K562 (cell line): Measurements from ENCODE around the gene ACE. TPM values are rescaled to one million over a fixed set of nuclear protein-coding genes. Genes with fewer than 3 reads are reported as not detected.
A peak's percentile ranks its signal among the peaks of the same experiment; 100 is the strongest.

Source experiments
- ATAC-seq: fragments of 200-7000 bp; cut with Tn5 transposase; 3 replicates; pipeline ENCODE4 v1.9.1; 2020; ENCODE audit warnings: moderate library complexity
- Bru-seq: library from RNA; stranded (reverse); fragments of 400-500 nt; gene quantifications from one replicate; lab custom pipeline; 2021; lab: Mats Ljungman, UMichigan
- BruChase-seq, 2 experiments: library from RNA; stranded (reverse); fragments of 400-500 nt; gene quantifications; one replicate each; lab custom pipeline; 2021; lab: Mats Ljungman, UMichigan
- BruUV-seq: library from RNA; stranded (reverse); fragments of 400-500 nt; replicated peaks from 2 replicates; lab custom pipeline; 2021; lab: Mats Ljungman, UMichigan
- CTCF ChIA-PET: fragments of 300-600 bp; formaldehyde crosslinking; extraction: SDS; loops from one replicate; lab custom pipeline; 2021; ENCODE audit warnings: low intra/inter-chr PET ratio; lab: Yijun Ruan, JAX
- POLR2A ChIA-PET: fragments of 300-600, 350-650 bp; sonication (Branson Sonifier 250); formaldehyde crosslinking; extraction: SDS; loops from one replicate; lab custom pipeline; 2021; ENCODE audit warnings: antibody characterized with exemption, inconsistent platforms; lab: Yijun Ruan, JAX
- DNase-seq, 4 experiments: peaks; one replicate each; pipeline versions ENCODE4 v3.0.0 to v3.0.0-alpha.2; 2011 to 2018; ENCODE audit warnings: low spot score in 3 of 4, mixed read lengths in 3 of 4; ENCODE audit errors: extremely low read depth in 1 of 4
- FAIRE-seq: peaks from 2 replicates; lab custom pipeline; 2011; peaks lifted over from hg19 to GRCh38; lab: Jason Lieb, UNC
- H2AFZ ChIP-seq: 2 replicates; pipeline ENCODE4 v1.6.0; 2011; ENCODE audit warnings: low read depth, low read length, control low read depth, inconsistent platforms
- H3K27ac ChIP-seq: fragments of 200-600 bp; 3 replicates; pipeline ENCODE4 v1.8.0; 2011; ENCODE audit warnings: low read depth, mild to moderate bottlenecking, control low read depth, inconsistent platforms, low read length, moderate library complexity, mixed read lengths; ENCODE audit errors: extremely low read depth
- H3K27me3 ChIP-seq, 2 experiments: fragments of 300-600 bp in 1 of 2; 2 replicates in 1 of 2; 3 replicates in 1 of 2; pipeline versions ENCODE4 v1.6.0 to v1.8.0; 2011; ENCODE audit warnings: inconsistent platforms in 2 of 2, low read length in 2 of 2, mild to moderate bottlenecking in 1 of 2, mixed read lengths in 1 of 2, moderate library complexity in 1 of 2; ENCODE audit not compliant: control insufficient read depth in 2 of 2, insufficient read depth in 2 of 2
- H3K36me3 ChIP-seq: fragments of 300-600 bp; 3 replicates; pipeline ENCODE4 v1.8.0; 2011; ENCODE audit warnings: mild to moderate bottlenecking, low read length, inconsistent platforms; ENCODE audit not compliant: control insufficient read depth, insufficient read depth
- H3K4me1 ChIP-seq, 2 experiments: fragments of 200-600 bp in 1 of 2; replicated peaks in 1 of 2; 2 replicates in 1 of 2; 3 replicates in 1 of 2; pipeline versions ENCODE4 v1.5.1 to v1.8.0; 2011; ENCODE audit warnings: inconsistent platforms in 2 of 2, low read length in 2 of 2, mild to moderate bottlenecking in 1 of 2, mixed read lengths in 1 of 2, moderate library complexity in 1 of 2; ENCODE audit not compliant: control insufficient read depth in 2 of 2, insufficient read depth in 2 of 2
- H3K4me2 ChIP-seq: 2 replicates; pipeline ENCODE4 v1.6.1; 2011; ENCODE audit warnings: low read length, control low read depth, inconsistent platforms, mixed read lengths; ENCODE audit not compliant: insufficient read depth
- H3K4me3 ChIP-seq: fragments of 200-600 bp; sonication (generic), shearing (Covaris generic); 2 replicates; pipeline ENCODE4 v1.5.1; 2016; ENCODE audit warnings: control low read depth, inconsistent platforms
- H3K79me2 ChIP-seq: fragments of 200-600 bp; 3 replicates; pipeline ENCODE4 v1.8.0; 2011; ENCODE audit warnings: low read length, inconsistent platforms; ENCODE audit not compliant: control insufficient read depth, insufficient read depth
- H3K9ac ChIP-seq, 2 experiments: 2 replicates each; pipeline versions ENCODE4 v1.6.0 to v1.6.1; 2011; ENCODE audit warnings: low read depth in 2 of 2, low read length in 2 of 2, control low read depth in 1 of 2, inconsistent platforms in 1 of 2, mild to moderate bottlenecking in 1 of 2, mixed read lengths in 1 of 2; ENCODE audit not compliant: insufficient read depth in 1 of 2
- H3K9me1 ChIP-seq: one replicate; pipeline ENCODE4 v1.6.0; 2011; ENCODE audit warnings: inconsistent platforms, mild to moderate bottlenecking, low read length, moderate library complexity; ENCODE audit not compliant: control insufficient read depth, insufficient read depth
- H3K9me3 ChIP-seq: replicated peaks from 2 replicates; pipeline ENCODE4 v1.5.1; 2011; ENCODE audit warnings: low read depth, low read length, inconsistent platforms; ENCODE audit not compliant: control insufficient read depth, insufficient read depth
- H4K20me1 ChIP-seq: replicated peaks from 2 replicates; pipeline ENCODE4 v1.6.1; 2011; ENCODE audit warnings: low read length, inconsistent platforms, mixed read lengths; ENCODE audit not compliant: control insufficient read depth, insufficient read depth
- CC2D1A ChIP-seq: fragments of 450-650 bp; IDR thresholded peaks from 2 replicates; pipeline ENCODE4 v1.6.1; 2017; ENCODE audit warnings: mild to moderate bottlenecking
- CREM ChIP-seq: IDR thresholded peaks from 2 replicates; pipeline ENCODE4 v1.6.1; 2014; ENCODE audit warnings: antibody characterized with exemption, low read depth
- MEF2A ChIP-seq: IDR thresholded peaks from 2 replicates; pipeline ENCODE4 v1.6.1; 2011; ENCODE audit warnings: low read depth, mild to moderate bottlenecking, low read length, moderate library complexity; ENCODE audit not compliant: control insufficient read depth
- RBFOX2 ChIP-seq: fragments of 200-400 bp; formaldehyde crosslinking; IDR thresholded peaks from 2 replicates; pipeline ENCODE4 v1.6.1; 2017; ENCODE audit warnings: low read depth, mild to moderate bottlenecking, low read length, moderate library complexity
- SREBF1 ChIP-seq: fragments of 150-350 bp; IDR thresholded peaks from 2 replicates; pipeline ENCODE4 v1.6.1; 2014; ENCODE audit warnings: antibody characterized with exemption, low read depth, low read length, borderline replicate concordance
- TEAD1 ChIP-seq, 2 experiments: fragments of 450-650 bp in 1 of 2; sonication (generic) in 1 of 2; formaldehyde crosslinking; IDR thresholded peaks; 2 replicates each; pipeline versions ENCODE4 v1.4.0 to v1.8.0; 2020 to 2022; ENCODE audit warnings: mild to moderate bottlenecking in 2 of 2, missing genetic modification reagents in 1 of 2
- U2AF2 ChIP-seq: fragments of 200-400 bp; formaldehyde crosslinking; optimal IDR thresholded peaks from 2 replicates; pipeline ENCODE3; 2017; ENCODE audit warnings: low read depth, mild to moderate bottlenecking, low read length
- ZNF311 ChIP-seq: fragments of 250-450 bp; sonication (Bioruptor Pico); IDR thresholded peaks from 2 replicates; pipeline ENCODE4 v1.4.0; 2020; ENCODE audit warnings: mild to moderate bottlenecking, moderate library complexity
- WGBS: fragments of 100-300 bp; shearing (Covaris generic); methylation state at CpG from one replicate; pipeline ENCODE4 v1.1.6; 2016; ENCODE audit warnings: low coverage, mixed read lengths; ENCODE audit not compliant: insufficient coverage; ENCODE audit errors: missing lambda C conversion rate; 5-methylcytosine and 5-hydroxymethylcytosine counted together
- in situ Hi-C: fragments of 300-500 bp; cut with MboI; formaldehyde crosslinking; loops from 4 replicates; pipeline ENCODE4 v1.15.0; 2018; ENCODE audit warnings: inconsistent platforms, mixed read lengths
- intact Hi-C: fragments of 100-400 bp; cut with micrococcal nuclease; formaldehyde crosslinking; loops from 2 replicates; pipeline ENCODE4 v1.14.2; 2022
- long read RNA-seq, 3 experiments: library from polyadenylated mRNA in 2 of 3; library from RNA in 1 of 3; unstranded in 2 of 3; stranded (forward) in 1 of 3; transcript quantifications; one replicate each; pipeline ENCODE4 v2.0.0, GENCODE V29; 2019 to 2022
- polyA minus RNA-seq, 3 experiments: library from RNA; depleted of rRNA, polyadenylated mRNA; stranded (reverse); fragments of >200 nt; gene quantifications; 2 replicates each; pipeline ENCODE4 v1.2.3, GENCODE V29; 2011
- polyA plus RNA-seq, 8 experiments: library from polyadenylated mRNA; depleted of rRNA in 4 of 8; stranded (reverse) in 5 of 8; unstranded in 3 of 8; fragments of >200 nt; fragmentation: Nextera tagmentation in 2 of 8; fragmentation: Illumina TruSeq in 1 of 8; extraction: Ambion mirVana in 2 of 8; extraction: Trizol in 1 of 8; gene quantifications; 2 replicates each; pipeline versions ENCODE4 v1.2.1 to v1.2.3, GENCODE V29; 2011 to 2014; ENCODE audit warnings: inconsistent platforms in 1 of 8, missing spikeins in 1 of 8
- total RNA-seq, 7 experiments: library from RNA; depleted of rRNA in 6 of 7; stranded (reverse); fragments of >200 nt in 6 of 7; fragmentation: Illumina TruSeq in 2 of 7; extraction: Trizol in 2 of 7; gene quantifications; 2 replicates each; pipeline versions ENCODE4 v1.2.1 to v1.2.3, GENCODE V29; 2011 to 2021; ENCODE audit warnings: low replicate concordance in 1 of 7
- TF ChIP-seq, protein P1 (sequence below): fragments of 200-400 bp; formaldehyde crosslinking; IDR thresholded peaks from 2 replicates; pipeline ENCODE4 v1.6.1; 2017; ENCODE audit warnings: mild to moderate bottlenecking, low read depth, low read length, moderate library complexity
- TF ChIP-seq, protein P2 (sequence below): sonication (generic); formaldehyde crosslinking; IDR thresholded peaks from 2 replicates; pipeline ENCODE4 v1.8.0; 2022; ENCODE audit warnings: mild to moderate bottlenecking, missing genetic modification reagents

The ACE gene
- total RNA-seq (2011; cell fraction: chromatin; rRNA removed; ENCODE audit: low replicate concordance), result 7.6 and 13.1 TPM in 2 replicates
- total RNA-seq (2011; cell fraction: nucleolus; rRNA removed), result 8.2 and 9.7 TPM in 2 replicates
- total RNA-seq (2011; cell fraction: nucleoplasm; rRNA removed), result 6.2 and 6.5 TPM in 2 replicates
- total RNA-seq (2014; rRNA removed) (0.61 and 2.5 TPM in 2 replicates), total RNA-seq (2014; rRNA removed; fragmentation: Illumina TruSeq; extraction: Trizol) (0.18 and 0.29 TPM in 2 replicates), total RNA-seq (2015; rRNA removed; fragmentation: Illumina TruSeq; extraction: Trizol) (0.34 and 0.54 TPM in 2 replicates), total RNA-seq (2021) (1.6 and 1.8 TPM in 2 replicates), polyA plus RNA-seq (2011; rRNA removed) (0.22 and 0.29 TPM in 2 replicates), polyA plus RNA-seq (2014; fragmentation: Illumina TruSeq; extraction: Trizol) (0.39 and 0.53 TPM in 2 replicates), polyA plus RNA-seq (2014; fragmentation: Nextera tagmentation; extraction: Ambion mirVana) (under 1 TPM in 1 of 2 experiments, not detected in 1; 0.07 TPM), polyA plus RNA-seq (2014; rRNA removed) (0.71 and 1.7 TPM in 2 replicates), polyA minus RNA-seq (2011; rRNA and poly(A)+ RNA removed) (0.21 and 0.95 TPM in 2 replicates), Bru-seq, nascent RNA (percentile 30 among the genes with signal in this experiment), BruChase-seq, experiment 1, labeled RNA remaining after a 2-hour chase (percentile 7 among the genes with signal in this experiment), BruChase-seq, experiment 2, labeled RNA remaining after a 6-hour chase (not detected)
- 0.63 and 1.3 TPM in 2 replicates for polyA plus RNA-seq (2011; cell fraction: cytosol; rRNA removed)
- 0.95 and 3.8 TPM in 2 replicates for polyA plus RNA-seq (2011; cell fraction: nucleus; rRNA removed)
- polyA plus RNA-seq (2012), result 1.7 and 2.6 TPM in 2 replicates
- polyA minus RNA-seq (2011; cell fraction: cytosol; rRNA and poly(A)+ RNA removed), result 1.2 TPM in 2 replicates
- 1.7 and 3.2 TPM in 2 replicates for polyA minus RNA-seq (2011; cell fraction: nucleus; rRNA and poly(A)+ RNA removed)
- long read RNA-seq, experiment 1, partial matches to known transcripts, result 1 of 1 reads
- long read RNA-seq, experiment 1, other reads (novel, unspliced or antisense), result 0 of 1 reads
- long read RNA-seq, experiment 2, partial matches to known transcripts, result 0 of 1 reads
- long read RNA-seq, experiment 2, other reads (novel, unspliced or antisense), result 1 of 1 reads
- long read RNA-seq, experiment 3, result 0 reads

DNA sequence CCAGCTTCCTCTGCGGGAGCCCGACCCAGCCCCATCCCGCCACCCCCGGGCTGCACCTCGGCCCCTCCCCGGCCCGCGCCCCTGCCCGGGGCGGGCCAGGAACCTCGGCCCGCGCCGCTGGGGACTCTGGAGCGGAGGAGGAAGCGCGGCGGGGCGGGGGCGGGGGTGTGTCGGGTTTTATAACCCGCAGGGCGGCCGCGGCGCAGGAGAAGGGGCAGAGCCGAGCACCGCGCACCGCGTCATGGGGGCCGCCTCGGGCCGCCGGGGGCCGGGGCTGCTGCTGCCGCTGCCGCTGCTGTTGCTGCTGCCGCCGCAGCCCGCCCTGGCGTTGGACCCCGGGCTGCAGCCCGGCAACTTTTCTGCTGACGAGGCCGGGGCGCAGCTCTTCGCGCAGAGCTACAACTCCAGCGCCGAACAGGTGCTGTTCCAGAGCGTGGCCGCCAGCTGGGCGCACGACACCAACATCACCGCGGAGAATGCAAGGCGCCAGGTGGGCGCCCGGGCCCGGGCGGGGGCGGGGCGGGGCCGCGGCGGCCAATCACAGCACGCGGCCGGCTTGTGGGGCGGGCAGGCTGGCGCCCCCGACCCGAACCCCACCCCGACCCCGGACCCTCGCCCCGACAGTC lies at the start of gene ACE:
Gene ACE, plus strand, starts transcription at position 208 of the 626 bp plus-strand sequence. Its CDS starts 34 bp downstream, at position 242.
- peak; percentile 69 to 82 (median 75) for DNase-seq
- FAIRE-seq, result no peak
- no TSS peak for BruUV-seq
- ChIA-PET CTCF (interaction anchor here (1.0 to 4.3 kb wide), 2 partner anchors 30 to 52 kb away, joined by 3 to 35 read pairs; partner anchors contain the start of gene CYB561), POLR2A (interaction anchor here (1.0 kb wide), 1 partner anchor 32 kb away, joined by 3 read pairs; no protein-coding TSS in a partner anchor)
- Histone ChIP-seq H3K27me3 (no peaks in the 10 kb centered on the region), H3K9ac (peak within 1 kb of the TSS in 1 of 2 experiments; percentile 87; a peak in 3 of 4 replicates), H4K20me1 (no peaks in the 10 kb centered on the region), H2AFZ (peak within 1 kb of the TSS; percentile 73), H3K36me3 (no peaks in the 10 kb centered on the region), H3K79me2 (no peaks in the 10 kb centered on the region), H3K4me3 (peak within 1 kb of the TSS; percentile 45), H3K9me1 (no peaks in the 10 kb centered on the region), H3K9me3 (no peaks in the 10 kb centered on the region), H3K4me1 (peaks cover 23 to 46% of the 10 kb centered on the region in 2 experiments), H3K4me2 (peak within 1 kb of the TSS; percentile 57), H3K27ac (no peak within 1 kb of the TSS)
- intact Hi-C loops (no loop called here), in situ Hi-C loops (loop anchor here (5.0 kb wide), 1 partner anchor 55 kb away; no protein-coding TSS in a partner anchor)
- peak; percentile 64 for ATAC-seq
- 0% methylated on average over 1 of the region's 78 CpGs for WGBS
- no peak for TF ChIP-seq CC2D1A
- TF ChIP-seq SREBF1, result no peak
- TF ChIP-seq U2AF2, result no peak
- TF ChIP-seq, protein P1, sequence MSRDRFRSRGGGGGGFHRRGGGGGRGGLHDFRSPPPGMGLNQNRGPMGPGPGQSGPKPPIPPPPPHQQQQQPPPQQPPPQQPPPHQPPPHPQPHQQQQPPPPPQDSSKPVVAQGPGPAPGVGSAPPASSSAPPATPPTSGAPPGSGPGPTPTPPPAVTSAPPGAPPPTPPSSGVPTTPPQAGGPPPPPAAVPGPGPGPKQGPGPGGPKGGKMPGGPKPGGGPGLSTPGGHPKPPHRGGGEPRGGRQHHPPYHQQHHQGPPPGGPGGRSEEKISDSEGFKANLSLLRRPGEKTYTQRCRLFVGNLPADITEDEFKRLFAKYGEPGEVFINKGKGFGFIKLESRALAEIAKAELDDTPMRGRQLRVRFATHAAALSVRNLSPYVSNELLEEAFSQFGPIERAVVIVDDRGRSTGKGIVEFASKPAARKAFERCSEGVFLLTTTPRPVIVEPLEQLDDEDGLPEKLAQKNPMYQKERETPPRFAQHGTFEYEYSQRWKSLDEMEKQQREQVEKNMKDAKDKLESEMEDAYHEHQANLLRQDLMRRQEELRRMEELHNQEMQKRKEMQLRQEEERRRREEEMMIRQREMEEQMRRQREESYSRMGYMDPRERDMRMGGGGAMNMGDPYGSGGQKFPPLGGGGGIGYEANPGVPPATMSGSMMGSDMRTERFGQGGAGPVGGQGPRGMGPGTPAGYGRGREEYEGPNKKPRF, result no peak
- peak; percentile 40; the same call in 1 of the 2 replicates for TF ChIP-seq RBFOX2
- TF ChIP-seq ZNF311 (CRISPR knock-in tag), result no peak
- peak in 1 of 2 experiments; percentile 39; a peak in 1 of 4 replicates for TF ChIP-seq TEAD1 (CRISPR knock-in tag; IDR thresholded peaks at IDR 0.05)
- no peak for TF ChIP-seq MEF2A
- TF ChIP-seq, protein P2, sequence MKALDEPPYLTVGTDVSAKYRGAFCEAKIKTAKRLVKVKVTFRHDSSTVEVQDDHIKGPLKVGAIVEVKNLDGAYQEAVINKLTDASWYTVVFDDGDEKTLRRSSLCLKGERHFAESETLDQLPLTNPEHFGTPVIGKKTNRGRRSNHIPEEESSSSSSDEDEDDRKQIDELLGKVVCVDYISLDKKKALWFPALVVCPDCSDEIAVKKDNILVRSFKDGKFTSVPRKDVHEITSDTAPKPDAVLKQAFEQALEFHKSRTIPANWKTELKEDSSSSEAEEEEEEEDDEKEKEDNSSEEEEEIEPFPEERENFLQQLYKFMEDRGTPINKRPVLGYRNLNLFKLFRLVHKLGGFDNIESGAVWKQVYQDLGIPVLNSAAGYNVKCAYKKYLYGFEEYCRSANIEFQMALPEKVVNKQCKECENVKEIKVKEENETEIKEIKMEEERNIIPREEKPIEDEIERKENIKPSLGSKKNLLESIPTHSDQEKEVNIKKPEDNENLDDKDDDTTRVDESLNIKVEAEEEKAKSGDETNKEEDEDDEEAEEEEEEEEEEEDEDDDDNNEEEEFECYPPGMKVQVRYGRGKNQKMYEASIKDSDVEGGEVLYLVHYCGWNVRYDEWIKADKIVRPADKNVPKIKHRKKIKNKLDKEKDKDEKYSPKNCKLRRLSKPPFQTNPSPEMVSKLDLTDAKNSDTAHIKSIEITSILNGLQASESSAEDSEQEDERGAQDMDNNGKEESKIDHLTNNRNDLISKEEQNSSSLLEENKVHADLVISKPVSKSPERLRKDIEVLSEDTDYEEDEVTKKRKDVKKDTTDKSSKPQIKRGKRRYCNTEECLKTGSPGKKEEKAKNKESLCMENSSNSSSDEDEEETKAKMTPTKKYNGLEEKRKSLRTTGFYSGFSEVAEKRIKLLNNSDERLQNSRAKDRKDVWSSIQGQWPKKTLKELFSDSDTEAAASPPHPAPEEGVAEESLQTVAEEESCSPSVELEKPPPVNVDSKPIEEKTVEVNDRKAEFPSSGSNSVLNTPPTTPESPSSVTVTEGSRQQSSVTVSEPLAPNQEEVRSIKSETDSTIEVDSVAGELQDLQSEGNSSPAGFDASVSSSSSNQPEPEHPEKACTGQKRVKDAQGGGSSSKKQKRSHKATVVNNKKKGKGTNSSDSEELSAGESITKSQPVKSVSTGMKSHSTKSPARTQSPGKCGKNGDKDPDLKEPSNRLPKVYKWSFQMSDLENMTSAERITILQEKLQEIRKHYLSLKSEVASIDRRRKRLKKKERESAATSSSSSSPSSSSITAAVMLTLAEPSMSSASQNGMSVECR (CRISPR knock-in tag), result no peak
- TF ChIP-seq CREM, result peak; percentile 35; the same call in 1 of the 2 replicates
